HCT116 (cell line): Measurements from ENCODE around the gene CD44. TPM values are rescaled to one million over a fixed set of nuclear protein-coding genes. Genes with fewer than 3 reads are reported as not detected.

Source experiments
- ATAC-seq: fragments of 200-7000 bp; cut with Tn5 transposase; 2 replicates; pipeline ENCODE4 v1.9.1; 2020; ENCODE audit warnings: mild to moderate bottlenecking, moderate library complexity
- BruUV-seq: library from RNA; stranded (reverse); fragments of 400-500 nt; replicated peaks from 2 replicates; lab custom pipeline; 2021; lab: Mats Ljungman, UMichigan
- CTCF ChIA-PET: fragments of 300-600 bp; sonication (Branson Sonifier 250); formaldehyde crosslinking; loops from one replicate; lab custom pipeline; 2021; ENCODE audit warnings: antibody characterized with exemption; lab: Charles Lee
- POLR2A ChIA-PET: fragments of 300-600, 350-600 bp; sonication (Branson Sonifier 250); formaldehyde crosslinking; loops from one replicate; lab custom pipeline; 2021; ENCODE audit warnings: antibody characterized with exemption; lab: Charles Lee
- RAD21 ChIA-PET, 2 experiments: fragments of 300-600 bp; sonication (Branson Sonifier 250); formaldehyde crosslinking; loops; one replicate each; lab custom pipeline; 2023; ENCODE audit warnings: low total read pairs in 2 of 2; ENCODE audit not compliant: uncharacterized antibody in 2 of 2, unreplicated experiment in 2 of 2, low non-redundant PET in 1 of 2; lab: Charles Lee
- DNase-seq: peaks from one replicate; pipeline ENCODE4 v3.0.0-alpha.2; 2010; ENCODE audit warnings: low read depth, low spot score
- H2AFZ ChIP-seq: fragments of 200-600 bp; shearing (Covaris generic), sonication (generic); 2 replicates; pipeline ENCODE4 v1.6.1; 2017; ENCODE audit warnings: low read depth, mixed run types, mixed read lengths, antibody characterized with exemption, low read length; ENCODE audit not compliant: poor library complexity, severe bottlenecking
- H3K27ac ChIP-seq: 2 replicates; pipeline ENCODE4 v1.5.1; 2012; ENCODE audit warnings: low read depth, low read length
- H3K27me3 ChIP-seq: fragments of 200-600 bp; sonication (generic); 2 replicates; pipeline ENCODE4 v1.6.1; 2016; ENCODE audit warnings: mixed run types, low read length, mixed read lengths; ENCODE audit not compliant: insufficient read depth
- H3K36me3 ChIP-seq, 2 experiments: fragments of 200-500 bp in 1 of 2; fragments of 200-600 bp in 1 of 2; sonication (Bioruptor generic) in 1 of 2; sonication (generic) in 1 of 2; 2 replicates each; pipeline versions ENCODE4 v1.5.1 to v1.6.1; 2014 to 2016; ENCODE audit warnings: low read length in 2 of 2, inconsistent platforms in 1 of 2, mixed read lengths in 1 of 2, mixed run types in 1 of 2; ENCODE audit not compliant: insufficient read depth in 2 of 2, control insufficient read depth in 1 of 2
- H3K4me1 ChIP-seq, 2 experiments: fragments of 200-600 bp in 1 of 2; sonication (generic) in 1 of 2; 2 replicates each; pipeline versions ENCODE4 v1.5.1 to v1.6.1; 2012 to 2017; ENCODE audit warnings: low read length in 2 of 2, inconsistent platforms in 1 of 2, mild to moderate bottlenecking in 1 of 2, mixed read lengths in 1 of 2, mixed run types in 1 of 2, moderate library complexity in 1 of 2; ENCODE audit not compliant: insufficient read depth in 2 of 2, control insufficient read depth in 1 of 2
- H3K4me2 ChIP-seq: fragments of 200-600 bp; sonication (generic); 2 replicates; pipeline ENCODE4 v1.6.1; 2017; ENCODE audit warnings: mixed run types, low read length, mixed read lengths
- H3K4me3 ChIP-seq, 2 experiments: fragments of 200-600 bp in 1 of 2; sonication (generic) in 1 of 2; replicated peaks in 1 of 2; 2 replicates each; pipeline ENCODE4 v1.5.1; 2011 to 2016; ENCODE audit warnings: low read length in 2 of 2, control low read depth in 1 of 2, low read depth in 1 of 2, mild to moderate bottlenecking in 1 of 2, mixed read lengths in 1 of 2, mixed run types in 1 of 2
- H3K79me2 ChIP-seq: fragments of 200-600 bp; sonication (generic); 2 replicates; pipeline ENCODE4 v1.6.1; 2017; ENCODE audit warnings: mild to moderate bottlenecking, mixed run types, low read length, moderate library complexity, mixed read lengths; ENCODE audit not compliant: insufficient read depth
- H3K9ac ChIP-seq: fragments of 200-600 bp; sonication (generic); 2 replicates; pipeline ENCODE4 v1.6.1; 2016; ENCODE audit warnings: low read length, mixed read lengths
- H3K9me2 ChIP-seq: fragments of 200-600 bp; sonication (generic), shearing (Covaris generic); 2 replicates; pipeline ENCODE4 v1.6.1; 2017; ENCODE audit warnings: mixed run types, mild to moderate bottlenecking, moderate library complexity; ENCODE audit not compliant: insufficient read depth
- H3K9me3 ChIP-seq, 2 experiments: fragments of 200-500 bp in 1 of 2; fragments of 200-600 bp in 1 of 2; sonication (Bioruptor generic) in 1 of 2; sonication (generic) in 1 of 2; 2 replicates each; pipeline ENCODE4 v1.6.1; 2014 to 2017; ENCODE audit warnings: low read length in 2 of 2, mixed read lengths in 2 of 2, inconsistent platforms in 1 of 2, low read depth in 1 of 2, mild to moderate bottlenecking in 1 of 2, mixed run types in 1 of 2, moderate library complexity in 1 of 2; ENCODE audit not compliant: control insufficient read depth in 1 of 2, insufficient read depth in 1 of 2
- H4K20me1 ChIP-seq: fragments of 200-600 bp; sonication (generic), shearing (Covaris generic); 2 replicates; pipeline ENCODE4 v1.6.1; 2017; ENCODE audit warnings: mixed run types, mild to moderate bottlenecking, moderate library complexity; ENCODE audit not compliant: insufficient read depth
- CBX3 ChIP-seq: IDR thresholded peaks from 2 replicates; pipeline ENCODE4 v1.6.1; 2012; ENCODE audit warnings: low read depth
- CEBPB ChIP-seq: IDR thresholded peaks from 2 replicates; pipeline ENCODE4 v1.6.1; 2012; ENCODE audit warnings: low read depth
- CTCF ChIP-seq, 3 experiments: fragments of 200-600 bp in 1 of 3; sonication (generic) in 1 of 3; IDR thresholded peaks in 2 of 3; conservative IDR thresholded peaks in 1 of 3; 2 replicates each; pipeline ENCODE4 v1.5.1; 2012 to 2017; ENCODE audit warnings: low read depth in 2 of 3, low read length in 2 of 3, antibody characterized with exemption in 1 of 3, borderline replicate concordance in 1 of 3, control low read depth in 1 of 3, mild to moderate bottlenecking in 1 of 3, mixed read lengths in 1 of 3, mixed run types in 1 of 3, moderate library complexity in 1 of 3; ENCODE audit not compliant: insufficient read depth in 1 of 3
- EGR1 ChIP-seq: IDR thresholded peaks from 2 replicates; pipeline ENCODE4 v1.6.1; 2012; ENCODE audit warnings: low read depth
- ELF1 ChIP-seq: IDR thresholded peaks from 2 replicates; pipeline ENCODE4 v1.6.1; 2012; ENCODE audit warnings: low read depth, borderline replicate concordance
- EZH2 ChIP-seq: fragments of 200-600 bp; sonication (generic); IDR thresholded peaks from 2 replicates; pipeline ENCODE4 v1.6.1; 2017; ENCODE audit warnings: antibody characterized with exemption, mixed run types
- EZH2phosphoT487 ChIP-seq: fragments of 200-600 bp; IDR thresholded peaks from 2 replicates; pipeline ENCODE4 v1.6.1; 2018; ENCODE audit warnings: antibody characterized with exemption, borderline replicate concordance
- FOSL1 ChIP-seq: IDR thresholded peaks from 2 replicates; pipeline ENCODE4 v1.6.1; 2012; ENCODE audit warnings: low read depth
- JUND ChIP-seq: IDR thresholded peaks from 2 replicates; pipeline ENCODE4 v1.6.1; 2012
- POLR2A ChIP-seq: IDR thresholded peaks from 2 replicates; pipeline ENCODE4 v1.7.0; 2011; ENCODE audit warnings: borderline replicate concordance; ENCODE audit not compliant: insufficient read depth, insufficient read length; ENCODE audit errors: extremely low read depth
- POLR2AphosphoS5 ChIP-seq: IDR thresholded peaks from 2 replicates; pipeline ENCODE4 v1.6.1; 2011; ENCODE audit warnings: mild to moderate bottlenecking, low read depth, low read length, moderate library complexity
- SIN3A ChIP-seq: IDR thresholded peaks from 2 replicates; pipeline ENCODE4 v1.6.1; 2012; ENCODE audit warnings: low read depth
- SRF ChIP-seq: IDR thresholded peaks from 2 replicates; pipeline ENCODE4 v1.6.1; 2012; ENCODE audit warnings: low read depth
- TCF7L2 ChIP-seq: IDR thresholded peaks from 2 replicates; pipeline ENCODE4 v1.7.0; 2011; ENCODE audit warnings: borderline replicate concordance, inconsistent platforms; ENCODE audit not compliant: insufficient read depth, insufficient read length; ENCODE audit errors: extremely low read depth
- ZFX ChIP-seq: fragments of 450-650 bp; IDR thresholded peaks from 2 replicates; pipeline ENCODE4 v1.6.1; 2017
- ZNF274 ChIP-seq: fragments of 200-500 bp; sonication (Bioruptor generic); IDR thresholded peaks from 2 replicates; pipeline ENCODE4 v1.6.1; 2014; ENCODE audit warnings: mild to moderate bottlenecking, low read depth, low read length, inconsistent platforms
- intact Hi-C: fragments of 100-400 bp; cut with micrococcal nuclease; formaldehyde crosslinking; loops from 2 replicates; pipeline ENCODE4 v1.10.0; 2022
- total RNA-seq: library from RNA; stranded (reverse); gene quantifications from one replicate; pipeline ENCODE4 v1.2.1, GENCODE V29; 2021; ENCODE audit not compliant: unreplicated experiment
- TF ChIP-seq, protein P1 (sequence below): IDR thresholded peaks from 2 replicates; pipeline ENCODE4 v1.6.1; 2012
- TF ChIP-seq, protein P2 (sequence below): IDR thresholded peaks from 2 replicates; pipeline ENCODE4 v1.6.1; 2012
- TF ChIP-seq, protein P3 (sequence below): IDR thresholded peaks from 2 replicates; pipeline ENCODE4 v1.6.1; 2012; ENCODE audit warnings: low read depth

The CD44 gene
- total RNA-seq, 1 experiment from 2014 or later: 742 TPM

DNA sequence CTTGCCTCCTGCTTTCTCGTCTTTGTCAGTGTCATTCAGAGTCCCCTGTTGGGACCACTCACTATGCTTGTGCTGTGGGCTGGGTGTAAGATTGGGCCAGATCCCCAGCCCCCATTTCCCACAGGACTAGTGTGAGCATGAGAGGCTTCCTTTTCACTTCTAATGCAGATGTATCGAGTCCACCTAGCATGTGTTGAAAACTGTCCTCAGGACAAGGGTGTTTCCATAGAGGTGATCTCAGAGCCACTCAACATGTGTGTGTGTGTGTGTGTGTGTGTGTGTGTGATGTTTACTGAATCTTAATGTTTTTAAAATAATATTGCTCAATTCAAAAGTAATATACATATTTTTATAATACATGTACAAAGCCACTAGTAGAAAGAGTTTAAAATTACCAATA is 11.4 kb upstream of the CD44 start (continued):
- TF ChIP-seq POLR2AphosphoS5 (no peak), CEBPB (no peak), SRF (no peak), JUND (no peak), POLR2A (no peak), FOSL1 (no peak), ELF1 (no peak), SIN3A (no peak), ZFX (no peak), ZNF274 (no peak), EZH2 (no peak)
- TF ChIP-seq, protein P1, sequence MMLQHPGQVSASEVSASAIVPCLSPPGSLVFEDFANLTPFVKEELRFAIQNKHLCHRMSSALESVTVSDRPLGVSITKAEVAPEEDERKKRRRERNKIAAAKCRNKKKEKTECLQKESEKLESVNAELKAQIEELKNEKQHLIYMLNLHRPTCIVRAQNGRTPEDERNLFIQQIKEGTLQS: no peak

GRCh38 chr11:35131094-35131493 is 7.9 kb upstream of the CD44 start:
- Histone ChIP-seq H3K27me3 (no peaks in the 10 kb centered on the region), H3K4me1 (peaks cover 0 to under 1% of the 10 kb centered on the region in 2 experiments; a peak in 1 of 4 replicates), H3K9me3 (no peaks in the 10 kb centered on the region), H3K79me2 (no peaks in the 10 kb centered on the region), H3K36me3 (no peaks in the 10 kb centered on the region), H3K9me2 (no peaks in the 10 kb centered on the region), H3K9ac (no peak overlapping the region), H3K27ac (no peak overlapping the region), H3K4me2 (no peak overlapping the region)
- ChIA-PET RAD21 (no interaction called here), CTCF (no interaction called here)
- ATAC-seq (no peak), DNase-seq (no peak)
- TF ChIP-seq CEBPB (no peak), ELF1 (no peak), ZNF274 (no peak), ZFX (no peak), EZH2phosphoT487 (no peak), POLR2A (no peak), FOSL1 (no peak), SIN3A (no peak), CBX3 (no peak), SRF (no peak), JUND (no peak), POLR2AphosphoS5 (no peak), EGR1 (no peak), CTCF (IDR thresholded peaks at IDR 0.05 in 2 of 3, conservative IDR thresholded peaks at IDR 0.05 in 1 of 3; ENCODE audit: borderline replicate concordance in 1 of 3, insufficient read depth in 1 of 3, low read depth in 2 of 3, low read length in 2 of 3) (no peak), TCF7L2 (no peak), EZH2 (no peak)
- TF ChIP-seq, protein P2, sequence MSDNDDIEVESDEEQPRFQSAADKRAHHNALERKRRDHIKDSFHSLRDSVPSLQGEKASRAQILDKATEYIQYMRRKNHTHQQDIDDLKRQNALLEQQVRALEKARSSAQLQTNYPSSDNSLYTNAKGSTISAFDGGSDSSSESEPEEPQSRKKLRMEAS: no peak
- TF ChIP-seq, protein P3, sequence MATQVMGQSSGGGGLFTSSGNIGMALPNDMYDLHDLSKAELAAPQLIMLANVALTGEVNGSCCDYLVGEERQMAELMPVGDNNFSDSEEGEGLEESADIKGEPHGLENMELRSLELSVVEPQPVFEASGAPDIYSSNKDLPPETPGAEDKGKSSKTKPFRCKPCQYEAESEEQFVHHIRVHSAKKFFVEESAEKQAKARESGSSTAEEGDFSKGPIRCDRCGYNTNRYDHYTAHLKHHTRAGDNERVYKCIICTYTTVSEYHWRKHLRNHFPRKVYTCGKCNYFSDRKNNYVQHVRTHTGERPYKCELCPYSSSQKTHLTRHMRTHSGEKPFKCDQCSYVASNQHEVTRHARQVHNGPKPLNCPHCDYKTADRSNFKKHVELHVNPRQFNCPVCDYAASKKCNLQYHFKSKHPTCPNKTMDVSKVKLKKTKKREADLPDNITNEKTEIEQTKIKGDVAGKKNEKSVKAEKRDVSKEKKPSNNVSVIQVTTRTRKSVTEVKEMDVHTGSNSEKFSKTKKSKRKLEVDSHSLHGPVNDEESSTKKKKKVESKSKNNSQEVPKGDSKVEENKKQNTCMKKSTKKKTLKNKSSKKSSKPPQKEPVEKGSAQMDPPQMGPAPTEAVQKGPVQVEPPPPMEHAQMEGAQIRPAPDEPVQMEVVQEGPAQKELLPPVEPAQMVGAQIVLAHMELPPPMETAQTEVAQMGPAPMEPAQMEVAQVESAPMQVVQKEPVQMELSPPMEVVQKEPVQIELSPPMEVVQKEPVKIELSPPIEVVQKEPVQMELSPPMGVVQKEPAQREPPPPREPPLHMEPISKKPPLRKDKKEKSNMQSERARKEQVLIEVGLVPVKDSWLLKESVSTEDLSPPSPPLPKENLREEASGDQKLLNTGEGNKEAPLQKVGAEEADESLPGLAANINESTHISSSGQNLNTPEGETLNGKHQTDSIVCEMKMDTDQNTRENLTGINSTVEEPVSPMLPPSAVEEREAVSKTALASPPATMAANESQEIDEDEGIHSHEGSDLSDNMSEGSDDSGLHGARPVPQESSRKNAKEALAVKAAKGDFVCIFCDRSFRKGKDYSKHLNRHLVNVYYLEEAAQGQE: no peak
- TF ChIP-seq, protein P1: no peak
- TF ChIP-seq, all 23 proteins: peak for 0
- POLR2A ChIA-PET: no interaction called here
- BruUV-seq: no TSS peak
- Histone ChIP-seq H4K20me1 (no peaks in the 10 kb centered on the region), H2AFZ (no peak overlapping the region), H3K4me3 (no peak overlapping the region)
- intact Hi-C loops: no loop called here
